GM12892 (cell line): ENCODE measurements around the gene ATG10.

Source experiments
- DNase-seq: peaks from one replicate; pipeline ENCODE4 v3.0.0; 2011; ENCODE audit not compliant: insufficient read length
- FAIRE-seq: peaks from 2 replicates; lab custom pipeline; 2011; peaks lifted over from hg19 to GRCh38; lab: Jason Lieb, UNC
- POLR2A ChIP-seq: IDR thresholded peaks from 2 replicates; pipeline ENCODE4 v1.6.1; 2011; ENCODE audit warnings: low read depth, low read length, control low read depth
- POLR2AphosphoS5 ChIP-seq: IDR thresholded peaks from 2 replicates; pipeline ENCODE4 v1.6.1; 2011; ENCODE audit warnings: low read depth, low read length, control low read depth
- TAF1 ChIP-seq: IDR thresholded peaks from 2 replicates; pipeline ENCODE4 v1.6.1; 2011; ENCODE audit warnings: low read depth, mild to moderate bottlenecking, control low read depth, low read length, borderline replicate concordance

The ATG10 gene

DNA sequence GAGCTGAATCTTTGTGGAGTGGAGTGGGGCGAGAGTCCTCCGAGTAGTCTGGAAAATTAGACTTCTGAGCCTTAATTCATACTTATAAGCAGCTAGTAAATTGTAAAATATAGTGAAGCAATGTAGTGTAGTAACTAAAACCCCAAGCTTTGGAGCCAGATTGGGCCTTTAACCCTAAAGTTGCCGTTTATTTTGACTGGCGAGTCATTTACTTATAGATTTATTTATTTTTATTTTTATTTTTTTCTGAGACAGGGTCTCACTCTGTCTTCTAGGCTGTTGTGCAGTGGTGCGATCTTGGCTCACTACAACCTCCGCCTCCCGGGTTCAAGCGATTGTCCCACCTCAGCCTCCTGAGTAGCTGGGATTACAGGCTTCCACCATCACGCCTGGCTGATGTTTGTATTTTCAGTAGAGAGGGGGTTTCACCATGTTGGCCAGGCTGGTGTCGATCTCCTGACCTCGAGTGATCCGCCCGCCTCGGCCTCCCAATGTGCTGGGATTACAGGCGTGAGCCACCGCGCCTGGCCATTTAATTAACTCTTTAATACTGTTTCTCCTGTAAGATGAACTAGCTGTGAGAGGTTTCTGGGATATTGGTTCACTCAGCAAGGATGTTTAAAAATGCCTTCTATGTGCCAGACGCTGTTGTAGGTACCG lies 307.0 kb downstream of the ATG10 start:
- no peak for DNase-seq
- TF ChIP-seq POLR2A (no peak), POLR2AphosphoS5 (no peak), TAF1 (no peak)
- no peak for FAIRE-seq

DNA sequence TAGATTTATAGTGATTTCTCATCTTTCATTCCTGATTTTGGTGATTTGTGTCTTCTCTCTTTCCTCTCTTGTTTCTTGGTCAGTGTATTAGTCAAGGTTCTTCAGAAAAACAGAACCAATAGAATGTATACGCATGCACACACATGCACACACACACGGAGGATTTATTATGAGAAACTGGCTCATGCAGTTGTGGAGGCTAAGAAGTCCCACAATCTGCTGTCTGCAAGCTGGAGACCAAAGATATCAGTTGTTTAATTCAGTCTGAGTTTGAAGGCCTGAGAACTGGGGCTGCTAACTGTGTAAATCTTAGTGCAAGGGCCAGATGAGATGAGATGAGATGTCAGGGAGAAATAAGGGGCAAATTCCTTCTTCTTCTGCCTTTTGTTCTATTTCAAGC lies 312.1 kb downstream of the ATG10 start:
- DNase-seq (no peak), FAIRE-seq (no peak)
- TF ChIP-seq POLR2AphosphoS5, result no peak
- TF ChIP-seq TAF1, result no peak
- TF ChIP-seq POLR2A, result no peak

DNA sequence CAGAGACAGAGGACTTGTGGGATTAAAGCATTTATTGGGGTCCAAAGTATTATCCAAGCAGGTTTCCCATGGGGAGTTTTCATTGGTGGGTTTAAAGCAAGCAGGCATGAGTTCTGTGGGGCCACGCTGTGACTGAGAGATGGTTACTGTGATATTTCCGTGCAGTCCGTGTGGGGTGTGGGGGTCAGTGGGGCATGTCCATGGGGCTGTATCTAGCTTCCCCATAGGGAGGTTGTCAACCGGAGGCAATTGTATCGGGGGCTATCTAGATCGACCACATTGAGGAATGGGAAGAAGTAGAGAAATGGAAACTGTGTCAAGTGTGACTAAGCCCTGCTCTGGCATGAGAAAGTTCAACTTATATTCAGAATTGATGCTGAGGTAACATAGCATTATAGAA lies 313.4 kb downstream of the ATG10 start:
- no peak for TF ChIP-seq POLR2A
- no peak for TF ChIP-seq TAF1
- TF ChIP-seq POLR2AphosphoS5, result no peak
- FAIRE-seq (no peak), DNase-seq (no peak)

DNA sequence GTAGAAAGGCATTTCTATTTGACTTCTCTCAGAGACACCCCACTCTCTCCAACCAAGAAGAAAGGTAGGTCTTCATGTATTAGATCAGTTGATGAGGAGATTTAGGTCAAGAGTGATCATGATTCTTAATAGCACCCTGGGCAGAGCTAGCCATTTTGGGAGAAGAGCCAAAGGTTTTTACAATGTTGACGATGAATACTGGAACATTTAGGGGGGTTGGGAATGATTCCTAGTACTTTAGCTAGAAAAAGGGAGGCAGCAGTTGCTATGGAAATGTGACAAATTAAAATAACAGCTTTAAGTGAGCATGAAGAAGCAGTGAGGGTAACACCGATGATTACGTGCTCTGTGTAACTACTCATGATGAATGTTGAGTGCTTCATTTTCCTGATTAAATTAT lies 315.8 kb downstream of the ATG10 start:
- DNase-seq (no peak), FAIRE-seq (no peak)
- TF ChIP-seq TAF1, result no peak
- TF ChIP-seq POLR2AphosphoS5, result no peak
- TF ChIP-seq POLR2A, result no peak

- no peak for FAIRE-seq
- TF ChIP-seq POLR2AphosphoS5, result no peak
- no peak for DNase-seq
These were observed 318.2 kb downstream of the ATG10 start for GRCh38 chr5:82290005-82290404.

DNA sequence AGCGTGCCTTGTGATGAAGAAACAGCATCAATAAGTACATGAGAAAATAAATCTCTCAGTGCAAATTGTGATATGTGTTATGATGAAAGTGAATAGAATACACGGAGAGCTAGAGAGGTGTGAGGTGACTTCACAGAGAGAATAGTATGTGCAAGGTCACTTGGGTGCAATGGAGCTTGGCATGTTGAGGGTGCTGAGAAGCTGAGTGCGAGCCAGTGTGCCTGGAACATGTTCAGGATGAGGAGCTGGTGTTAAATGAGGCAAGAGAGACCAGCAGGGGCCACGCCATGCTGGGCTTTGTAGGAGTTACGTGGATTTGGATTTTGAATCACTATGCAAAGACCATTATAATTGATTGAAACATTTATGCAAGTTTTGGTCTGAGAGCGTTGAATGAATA lies 319.1 kb downstream of the ATG10 start:
- TF ChIP-seq POLR2A (no peak), TAF1 (no peak), POLR2AphosphoS5 (no peak)
- no peak for DNase-seq
- no peak for FAIRE-seq

DNA sequence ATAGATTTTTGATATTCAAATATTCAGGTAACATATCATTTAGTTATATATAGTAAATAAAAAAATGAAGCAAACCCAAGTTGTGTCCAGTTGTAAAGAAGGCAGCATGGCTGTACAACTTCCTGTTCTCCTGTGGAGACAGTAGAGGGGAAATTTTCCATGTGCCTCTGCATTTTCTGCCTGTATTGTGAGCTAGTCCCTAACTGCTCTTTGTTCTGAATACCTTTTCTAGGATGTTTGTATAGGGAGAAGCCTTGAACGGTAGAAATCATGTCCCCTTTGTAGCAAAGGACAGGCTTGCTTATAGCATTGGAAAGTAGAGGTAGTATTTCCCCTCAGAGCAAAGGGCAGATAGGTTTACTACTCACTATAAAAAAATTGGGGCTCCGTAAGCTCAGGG lies 319.6 kb downstream of the ATG10 start:
- FAIRE-seq (no peak), DNase-seq (no peak)
- TF ChIP-seq POLR2AphosphoS5 (no peak), TAF1 (no peak), POLR2A (no peak)

GRCh38 chr5:82295144-82295543 lies 323.3 kb downstream of the ATG10 start:
- DNase-seq (no peak), FAIRE-seq (no peak)
- no peak for TF ChIP-seq POLR2A
- no peak for TF ChIP-seq TAF1
- TF ChIP-seq POLR2AphosphoS5, result no peak

DNA sequence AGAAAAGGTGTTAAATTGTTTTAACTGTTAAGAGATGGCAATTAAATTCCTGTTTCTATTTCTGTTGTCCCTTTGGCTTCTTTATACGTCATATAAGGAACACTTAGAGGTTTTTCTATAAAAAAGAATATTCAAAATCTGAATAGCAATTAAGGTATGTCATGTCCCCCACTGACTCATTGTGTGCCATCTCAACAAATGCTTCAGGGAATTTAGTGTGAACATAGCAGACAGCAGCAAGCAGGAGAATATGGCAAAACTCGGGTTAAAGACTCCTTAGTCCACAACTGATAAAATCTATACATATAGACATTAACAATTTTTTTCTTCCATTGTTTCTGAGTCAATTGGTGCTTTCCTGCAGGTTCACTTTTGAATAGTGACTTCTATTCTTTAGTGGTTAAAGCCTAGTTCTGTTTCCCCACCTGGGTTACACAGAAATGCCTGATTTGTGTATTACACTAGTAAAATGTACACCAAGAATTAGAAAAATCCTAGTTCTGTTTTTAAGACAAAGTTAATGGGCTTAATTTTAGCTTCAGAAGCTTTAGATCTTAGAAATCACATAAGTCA lies 324.2 kb downstream of the ATG10 start:
- TF ChIP-seq POLR2A, result no peak
- FAIRE-seq (no peak), DNase-seq (no peak)

DNA sequence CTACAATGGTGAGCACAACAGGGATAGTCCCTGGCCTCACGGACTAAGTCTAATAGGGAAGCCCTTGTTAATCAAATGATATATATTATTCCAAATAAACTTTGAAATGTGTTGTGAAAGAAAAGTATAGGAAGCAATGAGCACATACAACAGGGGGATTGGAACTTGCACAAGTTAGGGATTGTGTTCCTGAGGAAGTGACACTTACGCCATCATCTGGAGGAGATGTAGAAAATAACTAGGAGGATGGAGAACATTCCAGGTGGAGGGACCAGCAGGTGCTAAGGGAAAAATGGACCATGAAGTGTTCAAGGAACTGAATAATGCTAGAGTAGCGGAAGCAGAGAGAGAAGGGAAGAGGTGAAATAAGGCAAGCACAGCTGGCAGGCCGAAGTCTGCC lies 325.1 kb downstream of the ATG10 start:
- no peak for DNase-seq
- FAIRE-seq, result peak; percentile 21
- no peak for TF ChIP-seq POLR2A
- no peak for TF ChIP-seq TAF1
- no peak for TF ChIP-seq POLR2AphosphoS5

DNA sequence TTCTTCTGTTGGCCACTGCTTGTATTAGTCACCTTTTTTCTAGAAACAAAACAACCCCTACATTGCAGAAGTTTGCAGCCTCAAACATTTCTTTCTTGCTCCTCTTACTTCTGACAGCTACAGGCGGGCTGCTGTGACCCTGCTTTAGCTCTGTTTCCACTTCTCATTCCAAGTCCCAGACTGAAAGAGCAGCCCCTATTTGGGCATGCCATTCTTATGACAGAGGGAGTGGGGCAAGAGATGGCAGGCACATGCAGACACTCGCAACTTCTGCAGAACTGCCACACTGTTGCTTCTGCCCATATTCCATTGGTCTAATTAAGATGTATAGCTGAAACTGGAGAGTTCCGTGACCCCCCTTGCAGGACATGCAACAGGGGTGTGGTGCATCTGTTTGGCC lies 325.9 kb downstream of the ATG10 start:
- DNase-seq (no peak), FAIRE-seq (no peak)
- no peak for TF ChIP-seq POLR2A
- no peak for TF ChIP-seq TAF1
- TF ChIP-seq POLR2AphosphoS5, result no peak

DNA sequence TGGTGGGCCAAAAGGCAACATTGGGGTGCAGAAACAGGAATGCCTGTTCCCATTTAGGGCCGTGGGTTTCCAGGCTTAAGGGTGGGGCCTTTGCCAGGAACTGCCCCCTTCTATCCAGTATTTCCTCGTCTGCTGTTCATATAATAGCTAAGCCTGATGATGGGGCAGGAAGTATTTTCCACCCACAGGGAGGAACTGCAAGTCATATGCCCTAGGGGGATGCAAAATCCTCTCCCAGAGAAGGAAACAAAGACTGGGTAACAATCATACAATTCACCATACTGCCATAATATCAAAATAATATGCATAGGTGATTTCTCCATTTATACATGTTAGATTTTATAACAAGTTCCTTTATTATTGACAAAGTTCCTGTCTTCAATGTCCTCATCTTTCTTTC lies 326.8 kb downstream of the ATG10 start:
- TF ChIP-seq TAF1, result no peak
- TF ChIP-seq POLR2A, result no peak

DNA sequence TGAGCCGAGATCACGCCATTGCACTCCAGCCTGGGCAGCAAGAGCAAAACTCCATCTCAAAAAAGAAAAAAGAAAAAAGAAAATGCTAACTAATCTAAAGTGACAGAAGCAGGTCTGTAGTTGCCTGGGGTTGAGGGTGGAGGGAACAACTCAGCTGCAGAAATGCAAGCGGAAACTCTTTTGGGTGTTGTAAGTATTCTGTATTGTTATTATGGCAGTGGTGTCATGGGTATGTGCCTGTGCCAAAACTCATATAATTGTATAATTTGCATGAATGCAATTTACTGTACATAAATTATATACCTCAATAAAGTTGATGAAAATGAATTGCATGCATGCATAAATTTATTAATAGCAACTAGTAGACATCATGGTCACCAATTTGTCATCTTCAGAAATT lies 329.4 kb downstream of the ATG10 start:
- DNase-seq (no peak), FAIRE-seq (no peak)
- TF ChIP-seq POLR2A (no peak), POLR2AphosphoS5 (no peak), TAF1 (no peak)

More for the DNA sequence above, 326.8 kb downstream of the ATG10 start:
- no peak for FAIRE-seq
- DNase-seq, result no peak
